SKM-1 (cell line): ENCODE results near the gene MGLL.
"Not testable (repeated sequence)": the region's sequence is repeated elsewhere in the genome, so short reads cannot be mapped to it uniquely, and the experiment has no call there.

Source experiments
- DNase-seq: peaks from one replicate; lab custom pipeline; 2025; ENCODE audit not compliant: unreplicated experiment; lab: John Stamatoyannopoulos, UW

The MGLL gene

GRCh38 chr3:127692501-127693335 lies 129.6 kb downstream of the MGLL start:
- DNase-seq, result no peak

GRCh38 chr3:127691974-127692373 lies 130.3 kb downstream of the MGLL start:
- no peak for DNase-seq

GRCh38 chr3:127691489-127691888 lies 130.8 kb downstream of the MGLL start:
- no peak for DNase-seq

- DNase-seq, result peak; percentile 27
These were observed 131.4 kb downstream of the MGLL start for GRCh38 chr3:127690823-127691452.

GRCh38 chr3:127690106-127690505 lies 132.2 kb downstream of the MGLL start:
- DNase-seq, result no peak

- DNase-seq, result no peak
These were observed 133.0 kb downstream of the MGLL start for GRCh38 chr3:127689266-127689860.

GRCh38 chr3:127688416-127689265 lies 133.7 kb downstream of the MGLL start:
- no peak for DNase-seq

- no peak for DNase-seq
These were observed 134.3 kb downstream of the MGLL start for GRCh38 chr3:127688022-127688415.

GRCh38 chr3:127687228-127687737 lies 135.0 kb downstream of the MGLL start:
- no peak for DNase-seq

- no peak for DNase-seq
These were observed 135.8 kb downstream of the MGLL start for GRCh38 chr3:127686512-127686894.

- no peak for DNase-seq
These were observed 136.4 kb downstream of the MGLL start for GRCh38 chr3:127685708-127686511.

- DNase-seq, result no peak
These were observed 137.2 kb downstream of the MGLL start for GRCh38 chr3:127684871-127685707.

- no peak for DNase-seq
These were observed 139.8 kb downstream of the MGLL start for GRCh38 chr3:127682561-127682960.

GRCh38 chr3:127682175-127682554 lies 140.2 kb downstream of the MGLL start:
- DNase-seq, result not testable (repeated sequence)

GRCh38 chr3:127680798-127681221 lies 141.5 kb downstream of the MGLL start:
- no peak for DNase-seq

GRCh38 chr3:127680146-127680661 lies 142.1 kb downstream of the MGLL start:
- no peak for DNase-seq

- DNase-seq, result no peak
These were observed 142.7 kb downstream of the MGLL start for GRCh38 chr3:127679534-127680145.
